Peyer's patch (tissue), 4 donors: ENCODE data around the gene IDS. TPM values are rescaled to one million over a fixed set of nuclear protein-coding genes. Genes with fewer than 3 reads are reported as not detected.
"Not testable (repeated sequence)": the region's sequence is repeated elsewhere in the genome, so short reads cannot be mapped to it uniquely, and the experiment has no call there.

Experiments used
- DNase-seq, 3 donors: peaks; one replicate each; pipeline ENCODE4 v3.0.0-alpha.2; 2017 to 2019
- H3K27ac ChIP-seq, 4 donors: fragments of 200-600 bp; sonication (generic); one replicate each; pipeline ENCODE4 v1.5.1; 2016 to 2019
- H3K27me3 ChIP-seq, 2 donors: fragments of 200-600 bp; sonication (generic); one replicate each; pipeline ENCODE4 v1.5.1; 2019
- H3K36me3 ChIP-seq, 3 donors: fragments of 200-600 bp; sonication (generic); one replicate each; pipeline ENCODE4 v1.5.1; 2016 to 2019
- H3K4me1 ChIP-seq, 4 donors: fragments of 200-600 bp; sonication (generic); one replicate each; pipeline ENCODE4 v1.5.1; 2016 to 2019
- H3K4me3 ChIP-seq, 4 donors: fragments of 200-600 bp; sonication (generic); 1 replicate in 3 of 4; 2 replicates in 1 of 4; pipeline ENCODE4 v1.5.1; 2016 to 2019; ENCODE audit warnings: mild to moderate bottlenecking in 1 of 4
- H3K9me3 ChIP-seq, 4 donors: fragments of 200-600 bp; sonication (generic); one replicate each; pipeline ENCODE4 v1.5.1; 2016 to 2019; ENCODE audit warnings: mild to moderate bottlenecking in 1 of 4
- POLR2A ChIP-seq, 2 donors: fragments of 450-650 bp; IDR thresholded peaks; one replicate each; pipeline ENCODE4 v1.5.1; 2017; ENCODE audit warnings: antibody characterized with exemption in 2 of 2, mild to moderate bottlenecking in 2 of 2, moderate library complexity in 2 of 2
- total RNA-seq, 4 donors: library from RNA; depleted of rRNA; stranded (reverse); fragments of >200 nt; gene quantifications; one replicate each; pipeline ENCODE4 v1.1.0, GENCODE V29; 2016
- TF ChIP-seq, protein P1 (sequence below), 6 experiments: fragments of 450-650 bp in 4 of 6; fragments of 200-600 bp in 2 of 6; sonication (generic) in 1 of 6; IDR thresholded peaks; one replicate each; pipeline ENCODE4 v1.5.1; 2017 to 2019; ENCODE audit warnings: antibody characterized with exemption in 6 of 6, mild to moderate bottlenecking in 3 of 6, moderate library complexity in 1 of 6

The IDS gene, protein sequence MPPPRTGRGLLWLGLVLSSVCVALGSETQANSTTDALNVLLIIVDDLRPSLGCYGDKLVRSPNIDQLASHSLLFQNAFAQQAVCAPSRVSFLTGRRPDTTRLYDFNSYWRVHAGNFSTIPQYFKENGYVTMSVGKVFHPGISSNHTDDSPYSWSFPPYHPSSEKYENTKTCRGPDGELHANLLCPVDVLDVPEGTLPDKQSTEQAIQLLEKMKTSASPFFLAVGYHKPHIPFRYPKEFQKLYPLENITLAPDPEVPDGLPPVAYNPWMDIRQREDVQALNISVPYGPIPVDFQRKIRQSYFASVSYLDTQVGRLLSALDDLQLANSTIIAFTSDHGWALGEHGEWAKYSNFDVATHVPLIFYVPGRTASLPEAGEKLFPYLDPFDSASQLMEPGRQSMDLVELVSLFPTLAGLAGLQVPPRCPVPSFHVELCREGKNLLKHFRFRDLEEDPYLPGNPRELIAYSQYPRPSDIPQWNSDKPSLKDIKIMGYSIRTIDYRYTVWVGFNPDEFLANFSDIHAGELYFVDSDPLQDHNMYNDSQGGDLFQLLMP
- 10 to 100 TPM; 51.2 to 61.9 (median 53.6) TPM for total RNA-seq

DNA sequence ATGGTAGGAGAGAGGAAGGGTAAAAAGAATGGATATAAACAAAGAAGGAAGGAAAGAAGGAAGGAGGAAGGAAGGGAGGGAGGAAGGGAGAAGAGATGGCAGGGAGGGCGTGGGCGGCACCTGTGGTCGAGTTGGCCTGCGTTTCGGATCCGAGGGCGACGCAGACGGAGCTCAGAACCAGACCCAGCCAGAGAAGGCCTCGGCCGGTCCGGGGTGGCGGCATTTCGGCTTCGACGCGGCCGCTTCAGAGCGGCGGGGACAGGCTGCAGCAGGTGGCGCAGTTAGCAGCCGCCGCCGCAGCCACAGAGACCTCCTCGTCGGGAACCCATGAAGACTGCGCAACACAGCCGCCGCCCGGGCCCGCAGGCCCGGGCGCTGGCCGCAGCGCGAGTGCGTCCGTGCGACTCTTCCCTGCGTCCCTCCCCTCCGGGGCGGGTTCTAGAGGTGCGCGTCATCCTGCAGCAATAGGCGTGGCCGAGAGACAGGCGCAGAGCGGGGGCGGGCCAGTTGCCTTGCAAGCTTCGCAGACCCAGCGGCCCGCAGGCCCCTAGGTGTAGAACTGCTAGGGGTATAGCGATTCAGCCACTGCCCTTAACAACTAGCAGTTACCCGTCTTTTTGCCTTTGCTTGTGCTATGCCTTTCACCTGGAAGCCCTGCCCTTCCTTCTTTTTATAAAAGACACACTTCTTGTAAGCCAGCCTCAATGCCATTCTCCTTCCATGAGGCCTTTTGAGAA is at the start of gene IDS:
Gene IDS (minus strand): TSS at position 392 of the 737 bp plus-strand sequence. CDS start 169 bp downstream, at position 223.
- Histone ChIP-seq H3K9me3 (no peaks in the 10 kb centered on the region), H3K4me3 (peak within 1 kb of the TSS; percentile 56 to 80 (median 70)), H3K27me3 (no peaks in the 10 kb centered on the region), H3K27ac (peak within 1 kb of the TSS; percentile 87 to 96 (median 90)), H3K36me3 (peaks cover 0 to 14% (median 0%) of the 10 kb centered on the region in 3 donors), H3K4me1 (peaks cover 0 to 5% (median 0%) of the 10 kb centered on the region in 4 donors)
- DNase-seq = peak; percentile 90 to 95 (median 90)
- peak; percentile 91 for TF ChIP-seq POLR2A (IDR thresholded peaks at IDR 0.05)
- TF ChIP-seq, protein P1, sequence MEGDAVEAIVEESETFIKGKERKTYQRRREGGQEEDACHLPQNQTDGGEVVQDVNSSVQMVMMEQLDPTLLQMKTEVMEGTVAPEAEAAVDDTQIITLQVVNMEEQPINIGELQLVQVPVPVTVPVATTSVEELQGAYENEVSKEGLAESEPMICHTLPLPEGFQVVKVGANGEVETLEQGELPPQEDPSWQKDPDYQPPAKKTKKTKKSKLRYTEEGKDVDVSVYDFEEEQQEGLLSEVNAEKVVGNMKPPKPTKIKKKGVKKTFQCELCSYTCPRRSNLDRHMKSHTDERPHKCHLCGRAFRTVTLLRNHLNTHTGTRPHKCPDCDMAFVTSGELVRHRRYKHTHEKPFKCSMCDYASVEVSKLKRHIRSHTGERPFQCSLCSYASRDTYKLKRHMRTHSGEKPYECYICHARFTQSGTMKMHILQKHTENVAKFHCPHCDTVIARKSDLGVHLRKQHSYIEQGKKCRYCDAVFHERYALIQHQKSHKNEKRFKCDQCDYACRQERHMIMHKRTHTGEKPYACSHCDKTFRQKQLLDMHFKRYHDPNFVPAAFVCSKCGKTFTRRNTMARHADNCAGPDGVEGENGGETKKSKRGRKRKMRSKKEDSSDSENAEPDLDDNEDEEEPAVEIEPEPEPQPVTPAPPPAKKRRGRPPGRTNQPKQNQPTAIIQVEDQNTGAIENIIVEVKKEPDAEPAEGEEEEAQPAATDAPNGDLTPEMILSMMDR (IDR thresholded peaks at IDR 0.05) = no peak

DNA sequence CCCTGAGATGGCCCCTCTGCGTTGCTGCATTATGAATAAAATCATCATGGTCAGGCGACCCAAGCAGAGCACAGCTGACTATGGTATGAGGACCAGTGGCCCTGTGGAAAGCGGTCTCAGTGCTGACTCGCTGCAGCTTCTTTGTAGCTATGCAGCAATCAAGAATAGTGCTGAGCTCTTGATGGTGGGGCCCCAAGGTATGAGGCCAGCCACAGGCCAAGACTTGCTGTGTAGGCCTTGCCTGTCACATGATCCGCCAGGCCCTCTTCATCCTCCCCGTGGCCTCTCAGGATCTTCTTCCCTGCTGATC is 46.8 kb upstream of the IDS start:
- not testable (repeated sequence) for H3K27ac ChIP-seq

DNA sequence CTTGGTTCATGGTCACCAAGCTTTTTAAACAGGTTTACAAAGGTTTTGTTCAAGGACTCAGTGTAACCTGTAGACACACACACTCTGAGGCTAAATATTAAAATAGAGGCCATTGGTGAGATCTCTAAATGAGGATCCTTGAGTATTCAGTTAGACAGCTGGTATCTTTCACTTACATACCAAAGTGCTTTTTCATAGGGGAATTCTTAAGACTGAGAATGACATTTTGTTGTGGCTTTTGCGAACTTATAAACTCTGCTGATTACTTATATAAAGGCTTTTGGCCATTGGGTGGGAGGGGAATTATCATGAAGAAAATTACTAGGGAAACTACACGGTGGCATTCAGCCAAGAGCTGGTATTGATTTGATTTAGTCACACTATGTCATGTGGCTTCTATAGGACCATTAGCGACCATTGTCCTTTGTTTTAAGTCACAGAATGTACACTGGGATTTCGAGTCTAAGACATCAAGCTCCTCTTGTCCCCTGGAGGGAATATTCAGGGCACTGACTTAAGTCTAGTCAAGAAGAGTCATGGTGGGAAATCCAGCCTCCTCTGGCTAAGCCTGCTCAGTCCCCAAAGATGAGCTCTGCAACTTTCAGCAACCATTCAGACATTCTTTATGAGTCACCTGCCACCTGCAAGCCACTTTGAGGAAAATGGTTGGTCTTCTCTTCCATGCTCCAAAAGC is 46.3 kb upstream of the IDS start:
- H3K4me1 ChIP-seq, DNase-seq, H3K27me3 ChIP-seq, H3K36me3 ChIP-seq, H3K27ac ChIP-seq, H3K9me3 ChIP-seq, H3K4me3 ChIP-seq: not testable (repeated sequence)

More for the DNA sequence above, 46.8 kb upstream of the IDS start:
- DNase-seq, H3K27me3 ChIP-seq, H3K9me3 ChIP-seq, H3K4me3 ChIP-seq, H3K36me3 ChIP-seq, H3K4me1 ChIP-seq: not testable (repeated sequence)

DNA sequence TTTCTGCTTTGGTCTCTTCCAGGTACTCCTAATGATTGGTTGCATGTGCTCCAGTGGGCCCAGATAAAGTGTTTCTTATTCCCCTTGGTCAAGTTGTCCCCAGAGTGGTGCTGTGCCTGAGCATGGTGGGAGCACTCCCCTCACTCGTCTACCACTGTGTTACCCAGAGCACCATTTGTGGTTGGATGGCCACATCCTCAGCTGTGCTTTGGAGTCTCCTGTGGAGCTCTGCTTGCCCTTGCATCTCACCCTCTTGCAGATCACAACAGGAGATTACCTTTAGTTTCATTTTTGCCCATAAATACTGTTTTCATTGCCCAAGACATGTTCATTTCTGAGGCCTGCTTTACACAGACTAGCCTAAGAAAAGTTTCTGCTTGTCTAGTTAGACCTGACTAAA is 45.3 kb upstream of the IDS start:
- not testable (repeated sequence) for H3K4me3 ChIP-seq, H3K36me3 ChIP-seq, H3K27me3 ChIP-seq, H3K27ac ChIP-seq, H3K4me1 ChIP-seq, H3K9me3 ChIP-seq, DNase-seq

DNA sequence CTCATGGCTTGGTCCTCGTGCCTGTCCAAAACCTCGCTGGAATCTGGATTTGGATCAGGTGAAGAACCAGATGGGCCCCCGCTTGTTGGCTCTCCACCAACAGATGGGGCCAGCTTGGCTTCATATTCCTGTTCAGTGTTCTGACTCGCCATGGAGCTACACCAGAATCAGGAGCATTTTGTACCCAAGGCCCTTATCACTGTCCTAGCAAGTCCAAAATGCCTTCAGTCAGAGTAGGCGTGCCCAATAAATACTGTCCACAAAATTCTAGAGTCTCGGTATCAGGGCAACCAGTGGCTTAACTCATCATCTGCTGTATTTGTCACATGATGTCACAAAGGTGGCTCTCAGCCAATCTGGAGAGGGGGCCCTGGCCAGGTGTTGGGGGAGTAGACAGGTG is 44.6 kb upstream of the IDS start, which contains the start of gene HSFX3:
Gene HSFX3 (minus strand): TSS at position 224 of the 400 bp plus-strand sequence. CDS start 72 bp downstream, at position 152.
- not testable (repeated sequence) for H3K36me3 ChIP-seq, H3K4me3 ChIP-seq, H3K27me3 ChIP-seq, H3K9me3 ChIP-seq, DNase-seq, H3K27ac ChIP-seq, H3K4me1 ChIP-seq

DNA sequence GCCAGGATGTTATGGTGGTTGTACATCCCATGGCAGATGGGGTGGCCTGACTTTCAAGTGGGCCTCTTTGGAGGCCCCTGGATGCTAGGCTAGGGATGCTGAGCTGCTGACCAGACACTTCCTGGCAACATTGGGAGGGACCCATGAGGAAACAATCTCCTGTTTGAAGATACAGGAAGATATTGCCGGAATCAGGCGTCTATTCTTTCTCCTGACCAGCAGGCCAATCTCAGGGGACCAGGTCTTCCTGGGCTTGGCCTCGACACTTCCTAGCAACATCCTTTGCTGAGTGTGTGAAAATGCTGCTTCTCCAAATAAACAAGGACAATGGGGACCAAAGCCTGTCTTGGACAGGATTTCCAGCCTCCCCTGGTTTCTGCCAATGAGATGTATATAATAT is 42.7 kb upstream of the IDS start:
- H3K27ac ChIP-seq = not testable (repeated sequence)

DNA sequence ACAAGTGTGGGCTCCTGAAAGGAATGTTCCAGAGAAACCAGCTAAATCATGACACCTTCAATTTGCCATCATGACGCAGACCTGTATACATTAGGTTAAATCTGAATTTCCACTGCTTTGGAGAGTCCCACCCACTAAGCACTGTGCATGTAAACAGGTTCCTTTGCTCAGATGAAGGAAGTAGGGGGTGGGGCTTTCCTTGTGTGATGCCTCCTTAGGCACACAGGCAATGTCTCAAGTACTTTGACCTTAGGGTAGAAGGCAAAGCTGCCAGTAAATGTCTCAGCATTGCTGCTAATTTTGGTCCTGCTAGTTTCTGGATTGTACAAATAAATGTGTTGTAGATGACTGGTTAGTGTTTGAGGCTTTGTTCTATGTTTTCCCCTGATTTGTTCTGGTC is 41.9 kb upstream of the IDS start:
- not testable (repeated sequence) for H3K27ac ChIP-seq, H3K36me3 ChIP-seq, DNase-seq, H3K27me3 ChIP-seq, H3K9me3 ChIP-seq, H3K4me1 ChIP-seq, H3K4me3 ChIP-seq

More for the DNA sequence above, 42.7 kb upstream of the IDS start:
- H3K4me3 ChIP-seq, H3K4me1 ChIP-seq, DNase-seq, H3K27me3 ChIP-seq, H3K9me3 ChIP-seq, H3K36me3 ChIP-seq: not testable (repeated sequence)

DNA sequence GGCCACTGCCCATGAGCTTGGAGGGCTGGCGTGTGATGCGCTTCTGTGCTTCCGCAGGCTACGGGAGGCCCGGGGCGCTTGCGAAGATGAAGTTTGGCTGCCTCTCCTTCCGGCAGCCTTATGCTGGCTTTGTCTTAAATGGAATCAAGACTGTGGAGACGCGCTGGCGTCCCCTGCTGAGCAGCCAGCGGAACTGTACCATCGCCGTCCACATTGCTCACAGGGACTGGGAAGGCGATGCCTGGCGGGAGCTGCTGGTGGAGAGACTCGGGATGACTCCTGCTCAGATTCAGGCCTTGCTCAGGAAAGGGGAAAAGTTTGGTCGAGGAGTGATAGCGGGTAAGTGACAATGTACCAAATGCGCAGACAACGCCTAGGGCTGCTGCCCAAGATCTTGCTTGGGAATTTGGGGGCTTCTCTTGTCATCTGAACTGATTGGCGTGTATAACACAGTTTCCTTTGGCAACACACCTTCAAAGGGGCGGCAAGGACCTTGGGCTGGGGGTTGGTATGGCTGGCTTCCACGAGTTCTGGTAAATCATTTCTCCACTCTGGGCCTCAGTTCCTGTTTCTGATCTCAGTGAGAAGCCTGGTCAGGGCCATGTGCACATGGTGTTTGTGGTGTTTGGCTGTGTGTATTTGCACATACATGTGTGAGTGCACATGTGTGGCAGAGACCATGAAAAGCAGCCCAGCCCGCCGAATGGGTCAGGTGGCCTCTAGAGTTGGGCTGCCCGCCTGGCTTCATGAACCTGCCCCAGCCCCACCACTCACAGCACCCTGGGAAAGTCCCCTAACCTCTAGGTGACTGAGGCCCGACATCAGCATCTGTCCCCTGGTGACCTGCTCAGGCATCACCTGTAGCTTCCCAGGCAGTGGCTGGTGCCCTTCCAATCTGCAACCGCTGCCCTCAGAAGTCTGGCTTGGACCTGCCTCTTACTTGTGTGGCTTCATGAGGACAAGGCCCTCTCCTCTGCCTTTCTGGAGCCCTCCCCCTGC is 40.7 kb upstream of the IDS start:
- H3K27me3 ChIP-seq, H3K9me3 ChIP-seq, H3K4me1 ChIP-seq, H3K27ac ChIP-seq, DNase-seq, H3K36me3 ChIP-seq, H3K4me3 ChIP-seq: not testable (repeated sequence)
